SK-N-SH treated with all-trans-retinoic acid at 6 μM for 48 hours (cell line): ENCODE results near the gene TUBGCP5.

Experiments used
- BACH2 ChIP-seq: fragments of 250-450 bp; sonication (Bioruptor Pico); IDR thresholded peaks from 2 replicates; pipeline ENCODE4 v1.9.0; 2021; ENCODE audit warnings: mild to moderate bottlenecking, borderline replicate concordance
- CSRNP3 ChIP-seq: fragments of 250-450 bp; sonication (Bioruptor Pico); IDR thresholded peaks from 2 replicates; pipeline ENCODE4 v1.5.1; 2021; ENCODE audit warnings: mild to moderate bottlenecking, moderate library complexity
- ISL1 ChIP-seq: fragments of 250-450 bp; sonication (Bioruptor Pico); IDR thresholded peaks from 2 replicates; pipeline ENCODE4 v2.1.2; 2022; ENCODE audit warnings: mild to moderate bottlenecking, moderate library complexity
- RARB ChIP-seq: fragments of 250-450 bp; sonication (Bioruptor Pico); IDR thresholded peaks from 2 replicates; pipeline ENCODE4 v1.8.0; 2021; ENCODE audit warnings: mild to moderate bottlenecking, moderate library complexity
- TSHZ2 ChIP-seq: fragments of 250-450 bp; sonication (Bioruptor Pico); IDR thresholded peaks from 2 replicates; pipeline ENCODE4 v1.5.0; 2020; ENCODE audit warnings: mild to moderate bottlenecking, moderate library complexity
- ZNF8 ChIP-seq: fragments of 450-650 bp; formaldehyde crosslinking; IDR thresholded peaks from 2 replicates; pipeline ENCODE4 v1.5.0; 2020; ENCODE audit warnings: mild to moderate bottlenecking, moderate library complexity

- TF ChIP-seq RARB (CRISPR knock-in tag) (no peak), ISL1 (CRISPR knock-in tag) (no peak), ZNF8 (CRISPR knock-in tag) (no peak), CSRNP3 (CRISPR knock-in tag) (no peak), TSHZ2 (CRISPR knock-in tag) (no peak), BACH2 (CRISPR knock-in tag) (no peak)
Measured at GRCh38 chr15:23003736-23004135, 35.6 kb downstream of the TUBGCP5 start.
